Fibroblast of the aortic adventitia (primary cell): Measurements from ENCODE around the gene ZC3HAV1. TPM values are rescaled to one million over a fixed set of nuclear protein-coding genes. Genes with fewer than 3 reads are reported as not detected.
"Not testable (repeated sequence)": the region's sequence is repeated elsewhere in the genome, so short reads cannot be mapped to it uniquely, and the experiment has no call there.

Experiments used
- DNase-seq: peaks from one replicate; pipeline ENCODE4 v3.0.0-alpha.2; 2010; ENCODE audit warnings: low read depth
- H3K4me3 ChIP-seq: 2 replicates; pipeline ENCODE4 v1.5.1; 2011; ENCODE audit warnings: low read depth, mild to moderate bottlenecking, control low read depth, low read length, moderate library complexity
- total RNA-seq: library from RNA; depleted of rRNA; stranded (reverse); fragments of >200 nt; gene quantifications from 2 replicates; pipeline ENCODE4 v1.2.3, GENCODE V29; 2012; ENCODE audit warnings: low replicate concordance
- TF ChIP-seq, protein P1 (sequence below): IDR thresholded peaks from 2 replicates; pipeline ENCODE4 v1.5.1; 2011; ENCODE audit warnings: mild to moderate bottlenecking, low read length, control low read depth, inconsistent platforms; ENCODE audit not compliant: insufficient read depth

ZC3HAV1 gene
- total RNA-seq, 1 donor: 55.4 TPM

DNA sequence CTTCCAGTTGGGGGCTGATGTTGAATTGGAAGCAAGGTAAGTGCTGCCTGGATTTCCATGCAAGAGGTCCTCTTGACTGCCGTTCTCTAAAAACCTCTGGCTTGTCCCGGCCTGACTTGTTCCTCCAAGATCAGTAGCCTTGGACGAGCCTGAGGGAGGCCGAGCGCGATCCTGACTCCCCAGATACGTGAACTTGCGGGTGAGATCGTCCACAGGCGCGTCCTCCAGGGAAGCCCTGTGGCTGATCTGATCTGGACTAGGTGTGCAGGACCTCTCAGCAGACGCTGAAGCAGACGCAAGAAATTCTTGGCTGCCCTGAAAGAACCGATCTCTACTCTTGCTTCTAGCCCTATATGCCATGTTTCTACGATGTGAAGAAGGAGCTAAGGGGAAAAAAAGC, 29.7 kb downstream of the ZC3HAV1 start:
- no peak overlapping the region for H3K4me3 ChIP-seq
- TF ChIP-seq, protein P1, sequence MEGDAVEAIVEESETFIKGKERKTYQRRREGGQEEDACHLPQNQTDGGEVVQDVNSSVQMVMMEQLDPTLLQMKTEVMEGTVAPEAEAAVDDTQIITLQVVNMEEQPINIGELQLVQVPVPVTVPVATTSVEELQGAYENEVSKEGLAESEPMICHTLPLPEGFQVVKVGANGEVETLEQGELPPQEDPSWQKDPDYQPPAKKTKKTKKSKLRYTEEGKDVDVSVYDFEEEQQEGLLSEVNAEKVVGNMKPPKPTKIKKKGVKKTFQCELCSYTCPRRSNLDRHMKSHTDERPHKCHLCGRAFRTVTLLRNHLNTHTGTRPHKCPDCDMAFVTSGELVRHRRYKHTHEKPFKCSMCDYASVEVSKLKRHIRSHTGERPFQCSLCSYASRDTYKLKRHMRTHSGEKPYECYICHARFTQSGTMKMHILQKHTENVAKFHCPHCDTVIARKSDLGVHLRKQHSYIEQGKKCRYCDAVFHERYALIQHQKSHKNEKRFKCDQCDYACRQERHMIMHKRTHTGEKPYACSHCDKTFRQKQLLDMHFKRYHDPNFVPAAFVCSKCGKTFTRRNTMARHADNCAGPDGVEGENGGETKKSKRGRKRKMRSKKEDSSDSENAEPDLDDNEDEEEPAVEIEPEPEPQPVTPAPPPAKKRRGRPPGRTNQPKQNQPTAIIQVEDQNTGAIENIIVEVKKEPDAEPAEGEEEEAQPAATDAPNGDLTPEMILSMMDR: no peak
- no peak for DNase-seq

DNA sequence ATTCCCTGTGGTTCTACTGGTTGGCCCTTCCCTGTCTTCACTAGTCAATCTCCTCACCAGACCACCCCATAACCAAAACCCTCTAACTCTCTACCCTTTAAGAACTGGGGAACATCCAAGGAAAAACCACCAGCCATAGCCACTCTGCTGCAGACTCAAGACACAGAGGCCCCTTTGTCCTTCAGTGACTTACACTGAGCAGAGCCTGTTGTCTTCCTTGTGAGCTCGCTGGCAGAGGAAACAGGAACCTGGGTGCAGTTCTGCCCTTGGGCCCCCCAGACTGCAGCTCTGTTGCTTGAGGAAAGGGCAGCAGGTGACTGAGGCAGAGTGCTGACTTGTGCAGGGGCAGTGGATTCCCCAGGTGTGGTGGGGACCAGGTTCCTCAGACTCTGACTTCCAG, 30.6 kb downstream of the ZC3HAV1 start:
- TF ChIP-seq, protein P1: no peak
- DNase-seq: no peak
- H3K4me3 ChIP-seq: no peak overlapping the region

DNA sequence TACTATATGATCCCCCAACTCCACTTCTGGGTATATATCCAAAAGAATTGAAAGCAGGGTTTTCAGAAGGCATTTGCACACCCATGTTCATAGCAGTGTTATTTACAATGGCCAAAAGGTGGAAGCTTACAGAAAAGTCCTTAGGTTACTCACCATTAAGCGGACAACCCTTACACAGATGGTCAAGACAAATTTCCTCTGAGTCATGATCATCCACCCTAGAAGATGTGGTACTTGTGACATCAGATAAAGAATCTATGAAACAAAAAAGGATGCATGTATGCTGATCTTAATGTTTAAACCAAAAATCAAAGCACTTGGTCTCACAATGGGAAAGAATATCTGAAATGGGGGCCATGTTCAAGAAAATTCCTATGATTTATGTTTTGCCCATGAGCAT, 31.1 kb downstream of the ZC3HAV1 start:
- no peak for DNase-seq
- no peak overlapping the region for H3K4me3 ChIP-seq
- TF ChIP-seq, protein P1: no peak

DNA sequence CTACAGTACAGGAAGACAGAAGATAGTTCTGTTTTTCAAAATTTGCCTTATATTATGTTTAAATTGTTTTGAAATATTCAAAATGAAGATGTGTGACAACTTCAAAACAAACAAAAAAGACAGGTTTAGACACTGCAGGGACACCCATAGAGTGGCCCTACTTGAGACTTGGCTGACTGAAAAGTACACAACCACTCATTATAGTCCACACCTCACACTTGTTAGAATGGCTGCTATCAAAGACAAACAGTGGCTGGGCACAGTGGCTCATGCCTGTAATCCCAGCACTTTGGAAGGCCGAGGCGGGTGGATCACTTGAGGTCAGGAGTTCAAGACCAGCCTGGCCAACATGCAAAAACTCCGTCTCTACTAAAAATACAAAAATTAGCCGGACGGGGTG, 31.8 kb downstream of the ZC3HAV1 start:
- DNase-seq, H3K4me3 ChIP-seq: not testable (repeated sequence)

DNA sequence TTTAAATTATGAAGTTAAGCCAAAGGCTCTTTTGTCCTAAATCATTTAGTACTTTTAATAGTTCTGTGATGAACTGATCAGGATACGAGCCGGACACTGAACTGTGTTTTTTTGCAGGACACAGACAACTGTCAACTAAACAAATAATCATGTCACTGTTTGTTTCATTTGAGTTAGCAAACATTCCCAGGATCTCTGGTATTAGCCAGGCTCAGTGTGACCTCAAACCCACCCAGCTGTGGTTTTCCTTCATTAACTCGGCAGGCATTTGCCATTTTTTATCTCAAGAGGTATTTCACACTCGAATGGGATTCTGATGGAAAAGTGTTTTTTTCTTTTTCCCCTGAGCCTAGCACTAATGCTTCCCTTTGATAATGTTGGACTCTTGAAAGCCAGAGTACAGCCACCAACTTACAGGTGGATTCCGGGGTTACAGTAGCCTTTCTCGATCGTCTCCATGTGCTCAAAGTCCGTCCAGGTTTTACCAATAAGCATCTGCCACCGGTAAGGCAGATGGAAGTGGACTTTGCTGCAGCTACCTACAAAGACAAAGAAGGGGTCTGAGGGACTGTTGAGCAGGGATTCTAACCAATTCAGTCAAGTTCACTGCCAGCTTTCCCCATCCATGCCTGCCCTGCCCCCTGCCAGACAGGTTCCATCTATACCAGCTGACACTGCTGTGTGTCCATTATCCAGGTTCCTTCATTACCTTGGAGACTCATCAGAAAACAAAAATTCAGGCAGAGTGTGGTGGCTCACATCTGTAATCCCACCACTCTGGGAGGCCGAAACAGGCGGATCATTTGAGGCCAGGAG, 33.4 kb downstream of the ZC3HAV1 start:
- DNase-seq: no peak
- H3K4me3 ChIP-seq: no peak overlapping the region
- TF ChIP-seq, protein P1: no peak

DNA sequence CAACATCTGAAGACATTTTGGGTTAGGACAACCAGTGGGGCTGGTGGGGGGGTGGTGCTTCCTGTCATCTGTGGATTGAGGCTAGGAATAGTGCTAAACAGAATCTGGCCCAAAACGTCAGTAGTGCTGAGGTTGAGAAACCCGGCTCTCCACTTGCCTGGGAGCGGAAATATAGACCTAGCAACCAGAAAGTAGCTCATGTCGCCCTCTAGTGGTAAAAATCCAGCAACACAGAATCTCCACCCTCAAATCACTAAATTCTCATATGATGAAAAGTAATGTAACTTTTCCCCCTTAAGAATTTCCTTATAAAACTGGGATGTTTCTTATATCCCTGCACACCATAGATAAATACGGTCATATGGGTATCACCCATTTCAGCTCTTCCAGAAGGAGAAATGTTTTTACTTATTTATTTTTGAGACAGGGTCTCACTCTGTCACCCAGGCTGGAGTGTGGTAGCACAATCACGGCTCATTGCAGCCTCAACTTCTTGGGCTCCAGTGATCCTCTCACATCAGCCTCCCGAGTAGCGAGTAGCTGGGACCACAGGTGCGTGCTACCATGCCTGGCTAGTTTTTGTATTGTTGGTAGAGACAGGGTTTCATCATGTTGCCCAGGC, 34.4 kb downstream of the ZC3HAV1 start:
- no peak overlapping the region for H3K4me3 ChIP-seq
- DNase-seq: peak; percentile 88
- TF ChIP-seq, protein P1: peak; percentile 78

DNA sequence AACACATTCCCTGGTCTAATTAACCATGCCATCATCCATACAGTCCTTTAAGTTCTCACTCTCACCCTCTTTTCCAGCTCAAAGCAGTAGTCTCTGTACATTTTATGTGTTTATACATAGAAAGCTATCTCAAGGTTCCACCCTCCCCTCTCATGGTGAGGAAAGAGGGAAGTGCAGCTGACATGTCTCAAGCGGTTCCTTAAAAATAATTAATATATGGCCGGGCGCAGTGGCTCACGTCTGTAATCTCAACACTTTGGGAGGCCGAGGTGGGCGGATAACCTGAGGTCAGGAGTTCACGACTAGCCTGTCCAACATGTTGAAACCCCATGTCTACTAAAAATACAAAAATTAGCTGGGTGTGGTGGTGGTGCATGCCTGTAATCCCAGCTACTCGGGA, 36.7 kb downstream of the ZC3HAV1 start:
- TF ChIP-seq, protein P1: no peak
- no peak overlapping the region for H3K4me3 ChIP-seq
- no peak for DNase-seq
